GM12875 (cell line): Measurements from ENCODE around the gene FOXP1.

ENCODE experiments used
- H3K4me3 ChIP-seq: one replicate; pipeline ENCODE4 v1.5.1; 2011; ENCODE audit warnings: low read depth, low read length, control low read depth
- CTCF ChIP-seq: IDR thresholded peaks from 2 replicates; pipeline ENCODE4 v1.5.1; 2011; ENCODE audit warnings: low read depth, mild to moderate bottlenecking, control low read depth, inconsistent platforms, low read length, moderate library complexity, borderline replicate concordance; ENCODE audit not compliant: insufficient read depth

Gene FOXP1

GRCh38 chr3:71351403-71352149 is 232.0 kb downstream of the FOXP1 start:
- TF ChIP-seq CTCF = no peak
- H3K4me3 ChIP-seq = no peak overlapping the region

GRCh38 chr3:71350998-71351397 is 232.5 kb downstream of the FOXP1 start:
- no peak overlapping the region for H3K4me3 ChIP-seq

GRCh38 chr3:71348831-71349230 is 234.7 kb downstream of the FOXP1 start:
- no peak for TF ChIP-seq CTCF

More at GRCh38 chr3:71350998-71351397, 232.5 kb downstream of the FOXP1 start:
- no peak for TF ChIP-seq CTCF

GRCh38 chr3:71348001-71348632 is 235.4 kb downstream of the FOXP1 start:
- no peak overlapping the region for H3K4me3 ChIP-seq
- TF ChIP-seq CTCF = no peak

More at GRCh38 chr3:71348831-71349230, 234.7 kb downstream of the FOXP1 start:
- H3K4me3 ChIP-seq = no peak overlapping the region

- H3K4me3 ChIP-seq = no peak overlapping the region
- no peak for TF ChIP-seq CTCF
Observed at GRCh38 chr3:71346061-71346460, 237.5 kb downstream of the FOXP1 start.

- no peak for TF ChIP-seq CTCF
Observed at GRCh38 chr3:71345429-71346040, 238.0 kb downstream of the FOXP1 start.

More at GRCh38 chr3:71345429-71346040, 238.0 kb downstream of the FOXP1 start:
- H3K4me3 ChIP-seq = no peak overlapping the region
